Measurements from ENCODE around the gene PHF1. TPM values are rescaled to one million over a fixed set of nuclear protein-coding genes. Genes with fewer than 3 reads are reported as not detected.

The PHF1 gene
- total and polyA plus RNA-seq, 2 of the 4 experiments (the other 2 are of a cell fraction): 9.0 to 47.2 TPM

DNA sequence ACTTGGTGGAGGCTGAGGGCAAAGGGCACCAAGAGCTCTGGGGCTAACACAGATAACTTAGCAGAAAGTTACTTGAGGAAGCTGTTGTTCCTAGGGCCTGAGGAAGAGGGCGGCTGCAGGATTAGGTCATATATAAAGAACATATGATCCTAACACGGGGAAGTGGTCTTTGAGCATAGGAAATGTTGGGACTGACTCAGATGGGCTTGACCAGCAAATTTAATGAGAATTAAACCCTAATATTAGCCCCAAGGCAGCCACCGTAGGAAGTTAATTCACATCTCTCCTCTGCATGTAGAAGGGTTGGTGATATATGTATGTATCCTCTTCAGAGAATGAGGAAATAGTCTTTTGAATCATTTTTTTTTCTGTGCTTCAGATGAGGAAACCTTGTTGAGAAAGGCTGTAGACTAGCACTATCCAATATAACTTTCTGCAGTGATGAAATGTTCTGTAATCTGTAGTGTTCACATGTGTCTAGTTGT lies 34.3 kb downstream of the PHF1 start (continued):
- TF ChIP-seq, protein P1, sequence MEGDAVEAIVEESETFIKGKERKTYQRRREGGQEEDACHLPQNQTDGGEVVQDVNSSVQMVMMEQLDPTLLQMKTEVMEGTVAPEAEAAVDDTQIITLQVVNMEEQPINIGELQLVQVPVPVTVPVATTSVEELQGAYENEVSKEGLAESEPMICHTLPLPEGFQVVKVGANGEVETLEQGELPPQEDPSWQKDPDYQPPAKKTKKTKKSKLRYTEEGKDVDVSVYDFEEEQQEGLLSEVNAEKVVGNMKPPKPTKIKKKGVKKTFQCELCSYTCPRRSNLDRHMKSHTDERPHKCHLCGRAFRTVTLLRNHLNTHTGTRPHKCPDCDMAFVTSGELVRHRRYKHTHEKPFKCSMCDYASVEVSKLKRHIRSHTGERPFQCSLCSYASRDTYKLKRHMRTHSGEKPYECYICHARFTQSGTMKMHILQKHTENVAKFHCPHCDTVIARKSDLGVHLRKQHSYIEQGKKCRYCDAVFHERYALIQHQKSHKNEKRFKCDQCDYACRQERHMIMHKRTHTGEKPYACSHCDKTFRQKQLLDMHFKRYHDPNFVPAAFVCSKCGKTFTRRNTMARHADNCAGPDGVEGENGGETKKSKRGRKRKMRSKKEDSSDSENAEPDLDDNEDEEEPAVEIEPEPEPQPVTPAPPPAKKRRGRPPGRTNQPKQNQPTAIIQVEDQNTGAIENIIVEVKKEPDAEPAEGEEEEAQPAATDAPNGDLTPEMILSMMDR (conservative IDR thresholded peaks at IDR 0.05; ENCODE audit: low read depth, low read length): no peak
- TF ChIP-seq CHD1 (IDR thresholded peaks at IDR 0.05; ENCODE audit: low read depth, low read length) (no peak), MAFK (IDR thresholded peaks at IDR 0.05; ENCODE audit: low read depth, low read length) (no peak)

DNA sequence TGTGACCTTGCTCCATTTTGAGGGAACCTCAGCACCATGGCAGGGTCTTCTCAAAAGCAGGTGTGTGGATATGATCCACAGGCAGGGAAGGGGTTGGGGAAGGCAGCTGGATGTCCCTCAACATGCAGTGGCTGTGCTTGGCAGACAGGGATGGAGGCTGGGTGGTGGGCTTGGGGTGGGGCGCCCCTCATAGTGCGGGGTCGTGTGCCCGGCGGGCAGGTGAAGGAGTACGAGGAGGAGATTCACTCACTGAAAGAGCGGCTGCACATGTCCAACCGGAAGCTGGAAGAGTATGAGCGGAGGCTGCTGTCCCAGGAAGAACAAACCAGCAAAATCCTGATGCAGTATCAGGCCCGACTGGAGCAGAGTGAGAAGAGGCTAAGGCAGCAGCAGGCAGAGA lies 35.5 kb downstream of the PHF1 start:
- Histone ChIP-seq H2AK5ac (ENCODE audit: low read depth, low read length) (no peak overlapping the region), H2BK15ac (ENCODE audit: low read depth, low read length) (no peak overlapping the region), H3K79me1 (ENCODE audit: low read depth in 1 of 2, low read length in 2 of 2) (peaks cover 0 to 4% of the 10 kb centered on the region in 2 experiments; a peak in 1 of 4 replicates), H4K20me1 (ENCODE audit: insufficient read depth, low read length) (no peaks in the 10 kb centered on the region; the same call in 1 of the 2 replicates), H4K8ac (ENCODE audit: low read depth in 2 of 2, low read length in 2 of 2) (no peak overlapping the region), H2BK120ac (ENCODE audit: low read depth, low read length) (no peak overlapping the region), H3K9me3 (ENCODE audit: control insufficient read depth, insufficient read depth, low read length) (no peaks in the 10 kb centered on the region), H3K27me3 (ENCODE audit: control insufficient read depth, insufficient read depth, low read length) (no peaks in the 10 kb centered on the region), H4K91ac (ENCODE audit: insufficient read depth, low read depth, low read length) (no peak overlapping the region), H2AK9ac (replicated peaks; ENCODE audit: low read depth, low read length, poor library complexity) (no peak overlapping the region), H3K18ac (ENCODE audit: low read depth, low read length) (no peak overlapping the region), H2BK5ac (ENCODE audit: low read depth, low read length, poor library complexity, severe bottlenecking) (no peak overlapping the region), H2AFZ (replicated peaks; ENCODE audit: low read length, poor library complexity) (no peak overlapping the region), H4K5ac (ENCODE audit: low read depth, low read length) (no peak overlapping the region), H3K36me3 (ENCODE audit: control insufficient read depth, insufficient read depth, low read length) (peaks cover 62% of the 10 kb centered on the region), H3K4ac (ENCODE audit: low read depth, low read length) (no peak overlapping the region), H3K27ac (ENCODE audit: insufficient read depth, low read length) (no peak overlapping the region), H3K14ac (replicated peaks; ENCODE audit: low read depth, low read length) (no peak overlapping the region), H3K9ac (ENCODE audit: low read depth, low read length) (no peak overlapping the region), H3K4me1 (ENCODE audit: control insufficient read depth, insufficient read depth, low read length) (no peaks in the 10 kb centered on the region), H3K23ac (ENCODE audit: low read depth, low read length) (no peak overlapping the region), H3K56ac (ENCODE audit: extremely low read depth, insufficient read depth, low read length) (no peak overlapping the region), H3K9me1 (ENCODE audit: insufficient read depth, low read length) (no peaks in the 10 kb centered on the region), H3K4me2 (ENCODE audit: low read depth, low read length) (no peak overlapping the region), H3K4me3 (ENCODE audit: insufficient read depth, low read depth, low read length) (no peak overlapping the region), H2BK20ac (ENCODE audit: low read depth, low read length) (no peak overlapping the region)
- DNase-seq: no peak
- in situ Hi-C loops (cut with MboI; ENCODE audit: low sequenced_read_pairs): no loop called here
- CTCF ChIA-PET: no interaction called here
- no TSS peak for BruUV-seq (replicated peaks)
- POLR2A ChIA-PET (ENCODE audit: unreplicated experiment): no interaction called here
- TF ChIP-seq FOS (IDR thresholded peaks at IDR 0.05; ENCODE audit: low read depth, low read length): no peak
- no peak for TF ChIP-seq CEBPB (IDR thresholded peaks at IDR 0.05; ENCODE audit: low read depth, low read length)
- no peak for TF ChIP-seq NFE2L2 (IDR thresholded peaks at IDR 0.05; ENCODE audit: low read depth, low read length)
- TF ChIP-seq, protein P2, sequence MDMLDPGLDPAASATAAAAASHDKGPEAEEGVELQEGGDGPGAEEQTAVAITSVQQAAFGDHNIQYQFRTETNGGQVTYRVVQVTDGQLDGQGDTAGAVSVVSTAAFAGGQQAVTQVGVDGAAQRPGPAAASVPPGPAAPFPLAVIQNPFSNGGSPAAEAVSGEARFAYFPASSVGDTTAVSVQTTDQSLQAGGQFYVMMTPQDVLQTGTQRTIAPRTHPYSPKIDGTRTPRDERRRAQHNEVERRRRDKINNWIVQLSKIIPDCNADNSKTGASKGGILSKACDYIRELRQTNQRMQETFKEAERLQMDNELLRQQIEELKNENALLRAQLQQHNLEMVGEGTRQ (IDR thresholded peaks at IDR 0.05; ENCODE audit: low read depth, low read length): no peak
- no peak for TF ChIP-seq POLR2A (IDR thresholded peaks at IDR 0.05; ENCODE audit: low read depth, low read length)
- no peak for TF ChIP-seq MAZ (IDR thresholded peaks at IDR 0.05; ENCODE audit: borderline replicate concordance, low read depth, low read length)
- no peak for TF ChIP-seq MXI1 (IDR thresholded peaks at IDR 0.05; ENCODE audit: borderline replicate concordance, low read depth, low read length)
- 96% methylated on average over 5 of the region's 10 CpGs; no CpG with 5 or more reads in 1 of the 2 experiments for WGBS, 2 experiments (ENCODE audit: extremely low coverage in 2 of 2, insufficient read length in 1 of 2)
- dilution Hi-C loops (cut with HindIII; ENCODE audit: low sequenced_read_pairs, unreplicated experiment): no loop called here
- intact Hi-C loops (cut with micrococcal nuclease): no loop called here
- ATAC-seq (ENCODE audit: low read depth): no peak
